HEK293T (cell line): ENCODE results near the gene CALML5.

Experiments used
- CTCF ChIA-PET: fragments of 350-600 bp; formaldehyde crosslinking; extraction: SDS; loops from one replicate; lab custom pipeline; 2021; ENCODE audit warnings: antibody characterized with exemption, inconsistent platforms; lab: Yijun Ruan, JAX
- POLR2A ChIA-PET: fragments of 350-600 bp; formaldehyde crosslinking; extraction: SDS; loops from one replicate; lab custom pipeline; 2020; ENCODE audit warnings: antibody characterized with exemption, inconsistent platforms; lab: Yijun Ruan, JAX
- DNase-seq: peaks from one replicate; pipeline ENCODE4 v3.0.0; 2012; ENCODE audit warnings: mixed read lengths; ENCODE audit errors: extremely low spot score
- ARNT ChIP-seq: fragments of 450-650 bp; IDR thresholded peaks from 2 replicates; pipeline ENCODE4 v1.6.1; 2017; ENCODE audit warnings: mild to moderate bottlenecking
- BHLHE40 ChIP-seq: fragments of 450-650 bp; IDR thresholded peaks from 2 replicates; pipeline ENCODE4 v1.6.1; 2016; ENCODE audit warnings: mild to moderate bottlenecking, moderate library complexity, borderline replicate concordance
- CTBP1 ChIP-seq: fragments of 450-650 bp; IDR thresholded peaks from 2 replicates; pipeline ENCODE4 v1.6.1; 2016; ENCODE audit warnings: borderline replicate concordance
- ELF4 ChIP-seq: fragments of 450-650 bp; IDR thresholded peaks from 2 replicates; pipeline ENCODE4 v1.6.1; 2017; ENCODE audit warnings: antibody characterized with exemption
- FOXA1 ChIP-seq: fragments of 450-650 bp; IDR thresholded peaks from 2 replicates; pipeline ENCODE4 v1.6.1; 2016; ENCODE audit warnings: mild to moderate bottlenecking
- FOXK2 ChIP-seq: fragments of 450-650 bp; IDR thresholded peaks from 2 replicates; pipeline ENCODE4 v1.6.1; 2016; ENCODE audit warnings: mild to moderate bottlenecking
- FOXM1 ChIP-seq: fragments of 450-650 bp; IDR thresholded peaks from 2 replicates; pipeline ENCODE4 v1.6.1; 2017; ENCODE audit warnings: mild to moderate bottlenecking, borderline replicate concordance
- HDGF ChIP-seq: fragments of 450-650 bp; IDR thresholded peaks from 2 replicates; pipeline ENCODE4 v1.6.1; 2017; ENCODE audit warnings: antibody characterized with exemption, borderline replicate concordance
- L3MBTL2 ChIP-seq: fragments of 450-650 bp; conservative IDR thresholded peaks from 2 replicates; pipeline ENCODE4 v1.6.1; 2016; ENCODE audit warnings: mild to moderate bottlenecking
- LEF1 ChIP-seq: fragments of 450-650 bp; IDR thresholded peaks from 2 replicates; pipeline ENCODE4 v1.6.1; 2017; ENCODE audit warnings: mild to moderate bottlenecking, borderline replicate concordance
- NFRKB ChIP-seq: fragments of 450-650 bp; IDR thresholded peaks from 2 replicates; pipeline ENCODE4 v1.6.1; 2016; ENCODE audit warnings: mild to moderate bottlenecking, moderate library complexity
- SP1 ChIP-seq: fragments of 450-650 bp; IDR thresholded peaks from 2 replicates; pipeline ENCODE4 v1.6.1; 2017
- SUZ12 ChIP-seq: fragments of 450-650 bp; IDR thresholded peaks from 2 replicates; pipeline ENCODE4 v1.6.1; 2016; ENCODE audit warnings: mild to moderate bottlenecking
- TARDBP ChIP-seq: fragments of 450-650 bp; IDR thresholded peaks from 2 replicates; pipeline ENCODE4 v1.6.1; 2016
- ZNF384 ChIP-seq: fragments of 450-650 bp; IDR thresholded peaks from 2 replicates; pipeline ENCODE4 v1.6.1; 2016
- TF ChIP-seq, protein P1 (sequence below): fragments of 450-650 bp; IDR thresholded peaks from 2 replicates; pipeline ENCODE4 v1.6.1; 2016

CALML5 gene

DNA sequence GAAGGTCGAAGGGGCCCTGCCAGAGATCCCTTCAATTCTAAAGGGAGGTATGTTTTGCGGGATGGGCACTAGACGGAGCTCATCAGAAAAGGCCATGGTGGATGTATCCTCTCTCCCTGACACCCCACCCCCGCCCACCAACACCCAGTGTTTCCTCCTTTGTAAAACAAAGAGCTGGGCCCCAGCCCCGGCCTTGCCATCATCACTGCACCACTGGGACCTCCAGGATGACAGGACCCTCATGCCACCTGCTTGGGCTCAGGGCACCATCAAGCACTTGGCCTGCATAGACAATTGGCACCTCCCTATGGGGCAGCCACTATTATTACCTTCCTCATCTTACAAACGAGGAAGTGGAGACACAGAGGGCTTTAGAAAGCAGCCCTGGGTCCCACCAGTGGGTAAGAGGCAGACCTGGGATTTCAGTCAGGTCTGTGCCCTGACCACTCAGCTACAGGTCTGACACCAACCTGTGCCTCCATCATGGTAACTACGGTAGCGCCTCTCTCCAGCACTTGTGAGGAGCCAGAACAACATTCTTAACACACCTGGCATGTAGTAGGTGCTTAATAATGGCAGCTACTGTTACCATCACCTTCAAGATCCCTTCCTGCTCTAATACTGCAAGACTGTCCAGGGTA, 27.4 kb upstream of the CALML5 start:
- POLR2A ChIA-PET: no interaction called here
- DNase-seq: no peak
- TF ChIP-seq ZNF384: no peak
- TF ChIP-seq BHLHE40: no peak
- TF ChIP-seq L3MBTL2: no peak
- no peak for TF ChIP-seq ELF4
- TF ChIP-seq CTBP1: no peak
- no peak for TF ChIP-seq FOXK2
- TF ChIP-seq SP1: no peak
- TF ChIP-seq HDGF: no peak
- TF ChIP-seq SUZ12: no peak
- TF ChIP-seq TARDBP: no peak
- TF ChIP-seq NFRKB: no peak
- TF ChIP-seq FOXA1: no peak
- TF ChIP-seq ARNT: no peak
- CTCF ChIA-PET: no interaction called here

DNA sequence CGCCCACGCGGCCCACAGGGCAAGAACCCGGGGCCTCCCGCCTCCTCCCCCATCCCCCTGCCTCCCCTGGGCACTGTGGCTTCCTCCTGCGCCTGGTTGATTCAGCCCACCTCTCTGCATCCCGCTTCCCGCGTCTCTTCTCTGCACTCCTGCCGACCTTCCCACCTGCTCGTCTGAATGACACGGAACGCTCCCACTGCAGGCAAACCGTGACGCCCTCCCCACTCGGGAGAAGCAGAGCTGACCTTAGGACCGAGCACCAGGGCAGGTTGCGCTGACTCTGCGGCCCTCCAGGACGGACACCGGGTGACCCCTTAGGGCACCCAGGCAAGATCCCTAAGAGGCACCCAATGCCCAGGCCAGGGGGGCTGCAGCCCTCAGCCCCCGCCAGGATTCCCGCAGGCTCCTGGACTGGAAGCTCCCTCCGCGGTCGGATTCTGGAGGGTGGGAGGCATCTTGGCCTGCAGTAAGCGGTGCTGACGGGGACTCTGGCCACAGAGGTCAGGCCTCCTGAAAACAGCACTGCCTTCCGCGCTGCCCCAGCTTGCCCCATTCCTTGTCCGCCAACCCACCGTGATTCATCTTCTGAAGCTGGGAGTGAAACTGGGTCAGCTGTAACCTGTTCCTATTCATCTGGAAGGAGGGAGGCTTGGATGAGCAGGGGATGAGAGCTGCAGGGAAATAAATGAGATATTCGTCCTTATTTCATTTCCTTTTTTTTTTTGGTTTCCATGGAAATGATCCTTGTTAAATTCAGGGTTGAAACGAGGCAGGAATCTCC, 26.4 kb upstream of the CALML5 start:
- POLR2A ChIA-PET: no interaction called here
- TF ChIP-seq SP1 (no peak), SUZ12 (no peak), LEF1 (no peak), FOXA1 (no peak), HDGF (no peak), BHLHE40 (no peak), FOXM1 (no peak), NFRKB (no peak), ELF4 (no peak)
- DNase-seq: no peak
- CTCF ChIA-PET: no interaction called here

DNA sequence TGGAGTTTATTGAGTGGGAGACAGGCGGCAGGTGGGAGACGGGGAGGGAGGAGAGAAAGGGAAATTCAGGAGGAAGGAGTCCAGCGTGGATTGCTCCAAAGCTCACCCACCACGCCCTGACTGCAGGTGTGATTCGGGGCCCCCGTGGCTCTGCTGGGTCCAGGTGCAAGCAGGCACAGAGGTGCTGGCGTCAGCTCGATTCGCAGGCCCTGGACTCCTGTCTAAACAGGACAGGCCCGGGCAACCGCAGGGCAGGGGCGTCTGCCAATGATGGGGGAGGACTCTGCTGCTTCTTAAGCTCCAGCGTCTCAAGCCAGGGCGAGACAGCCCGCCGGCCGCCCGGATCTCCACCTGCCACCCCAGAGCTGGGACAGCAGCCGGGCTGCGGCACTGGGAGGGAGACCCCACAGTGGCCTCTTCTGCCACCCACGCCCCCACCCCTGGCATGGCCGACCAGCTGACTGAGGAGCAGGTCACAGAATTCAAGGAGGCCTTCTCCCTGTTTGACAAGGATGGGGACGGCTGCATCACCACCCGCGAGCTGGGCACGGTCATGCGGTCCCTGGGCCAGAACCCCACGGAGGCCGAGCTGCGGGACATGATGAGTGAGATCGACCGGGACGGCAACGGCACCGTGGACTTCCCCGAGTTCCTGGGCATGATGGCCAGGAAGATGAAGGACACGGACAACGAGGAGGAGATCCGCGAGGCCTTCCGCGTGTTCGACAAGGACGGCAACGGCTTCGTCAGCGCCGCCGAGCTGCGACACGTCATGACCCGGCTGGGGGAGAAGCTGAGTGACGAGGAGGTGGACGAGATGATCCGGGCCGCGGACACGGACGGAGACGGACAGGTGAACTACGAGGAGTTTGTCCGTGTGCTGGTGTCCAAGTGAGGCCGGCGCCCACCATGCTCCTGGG, 25.5 kb upstream of the CALML5 start, which contains the start of gene CALML3:
TSS of gene CALML3 (plus strand) at position 321 of the 920 bp plus-strand sequence. CDS start at position 446, 125 bp downstream.
- no peak for DNase-seq
- ChIA-PET CTCF (no interaction called here), POLR2A (no interaction called here)
- TF ChIP-seq FOXM1 (no peak), LEF1 (no peak), NFRKB (no peak), SP1 (no peak), TARDBP (no peak), HDGF (no peak), FOXA1 (no peak), ZNF384 (no peak), BHLHE40 (no peak), ELF4 (no peak), FOXK2 (no peak), SUZ12 (no peak), ARNT (no peak), CTBP1 (no peak), L3MBTL2 (no peak)
- TF ChIP-seq, protein P1, sequence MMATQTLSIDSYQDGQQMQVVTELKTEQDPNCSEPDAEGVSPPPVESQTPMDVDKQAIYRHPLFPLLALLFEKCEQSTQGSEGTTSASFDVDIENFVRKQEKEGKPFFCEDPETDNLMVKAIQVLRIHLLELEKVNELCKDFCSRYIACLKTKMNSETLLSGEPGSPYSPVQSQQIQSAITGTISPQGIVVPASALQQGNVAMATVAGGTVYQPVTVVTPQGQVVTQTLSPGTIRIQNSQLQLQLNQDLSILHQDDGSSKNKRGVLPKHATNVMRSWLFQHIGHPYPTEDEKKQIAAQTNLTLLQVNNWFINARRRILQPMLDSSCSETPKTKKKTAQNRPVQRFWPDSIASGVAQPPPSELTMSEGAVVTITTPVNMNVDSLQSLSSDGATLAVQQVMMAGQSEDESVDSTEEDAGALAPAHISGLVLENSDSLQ: no peak

DNA sequence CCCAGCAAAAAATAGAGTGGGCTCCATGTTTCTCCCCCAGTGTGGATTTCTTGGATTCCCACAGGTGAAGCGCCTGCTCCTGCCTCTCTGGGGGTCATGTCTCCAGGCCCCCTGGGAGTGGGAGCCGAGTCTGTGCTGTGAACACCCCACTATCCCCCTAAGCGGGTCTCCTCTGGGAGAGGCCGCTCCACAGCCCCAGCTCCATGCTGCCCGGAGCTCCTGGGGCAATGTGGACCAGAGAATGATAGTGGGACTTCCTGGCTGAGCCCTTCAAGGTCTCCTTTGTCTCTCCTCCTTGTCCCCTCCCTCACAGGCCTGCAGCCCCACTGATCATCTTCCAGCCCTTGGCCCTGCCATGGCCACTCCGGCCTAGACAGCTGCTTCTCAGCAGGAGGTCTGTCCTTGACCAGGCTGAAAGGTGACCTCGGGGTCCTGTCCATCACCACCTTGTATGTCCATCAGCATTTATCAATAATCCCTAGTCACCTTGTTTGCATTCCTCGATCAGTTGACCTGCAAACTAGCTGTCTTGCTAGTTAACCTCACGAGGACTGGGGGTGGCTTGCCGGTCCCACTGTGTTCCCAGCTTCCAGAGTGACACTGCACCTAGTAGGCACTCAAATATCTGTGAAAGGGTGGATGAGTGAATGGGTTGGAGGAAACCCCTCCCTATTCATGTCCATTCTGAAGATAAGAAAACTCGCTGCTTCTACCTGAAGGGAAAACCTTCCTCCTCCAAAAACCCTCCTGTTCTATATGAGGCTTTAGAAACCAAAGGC, 24.6 kb upstream of the CALML5 start:
- TF ChIP-seq LEF1: no peak
- TF ChIP-seq FOXK2: no peak
- no peak for TF ChIP-seq HDGF
- TF ChIP-seq TARDBP: no peak
- no peak for TF ChIP-seq SUZ12
- no peak for TF ChIP-seq FOXA1
- TF ChIP-seq ZNF384: no peak
- no peak for TF ChIP-seq NFRKB
- TF ChIP-seq, protein P1: no peak
- TF ChIP-seq SP1: no peak
- TF ChIP-seq ELF4: no peak
- TF ChIP-seq L3MBTL2: no peak
- DNase-seq: no peak
- ChIA-PET POLR2A (no interaction called here), CTCF (no interaction called here)

DNA sequence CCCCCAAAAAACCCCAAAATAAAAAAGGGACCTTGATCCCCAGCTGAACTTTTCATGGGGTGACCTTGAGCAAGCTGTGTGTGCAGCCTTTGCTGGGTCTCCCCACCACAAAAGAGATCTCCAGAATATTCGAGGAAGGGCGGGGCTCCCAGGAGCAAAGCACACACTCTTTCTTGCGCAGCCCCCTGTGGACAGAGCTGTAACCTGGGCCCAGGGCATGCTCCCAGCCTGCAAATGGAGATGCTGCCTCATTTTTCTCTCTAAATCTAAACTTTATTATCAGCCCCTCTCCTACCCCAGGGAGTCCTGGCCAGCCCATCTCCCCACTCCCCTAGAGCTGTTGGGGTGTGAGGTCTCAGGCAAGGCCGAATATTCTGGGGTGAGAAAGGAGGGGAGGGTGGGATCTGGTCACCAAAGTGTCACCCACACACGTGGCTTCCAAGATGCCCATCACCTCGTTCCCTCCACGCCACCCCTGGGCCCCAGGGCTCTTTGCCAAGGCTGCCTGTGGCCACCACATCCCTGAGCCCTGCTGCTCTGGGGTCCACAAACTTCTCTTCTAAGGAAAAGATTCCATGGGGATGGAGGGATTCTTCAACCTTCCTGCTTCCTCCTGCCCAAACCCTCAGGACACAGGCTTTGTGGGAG, 23.7 kb upstream of the CALML5 start:
- DNase-seq: no peak
- no peak for TF ChIP-seq ELF4
- no peak for TF ChIP-seq LEF1
- TF ChIP-seq BHLHE40: no peak
- no peak for TF ChIP-seq SP1
- ChIA-PET CTCF (no interaction called here), POLR2A (no interaction called here)
